ENCODE measurements around the gene FBXO3. TPM values are rescaled to one million over a fixed set of nuclear protein-coding genes. Genes with fewer than 3 reads are reported as not detected.

The FBXO3 gene
- total RNA-seq, 2 donors from 2014 or later = 20.1 to 22.2 TPM

- DNase-seq = no peak
- H3K4me1 Mint-ChIP-seq (ENCODE audit: low read depth) = peaks cover 10% of the 10 kb centered on the region
Observed at GRCh38 chr11:33779849-33780528, 5.7 kb upstream of the FBXO3 start.

GRCh38 chr11:33778675-33779074 is 4.4 kb upstream of the FBXO3 start:
- Mint-ChIP-seq H3K4me1 (ENCODE audit: low read depth) (peaks cover 15% of the 10 kb centered on the region), H3K27me3 (ENCODE audit: low read depth) (peaks cover 35% of the 10 kb centered on the region), H3K4me3 (no peak overlapping the region), H3K36me3 (ENCODE audit: insufficient read depth in 2 of 2) (no peaks in the 10 kb centered on the region), H3K9me3 (no peaks in the 10 kb centered on the region), H3K27ac (no peak overlapping the region)
- DNase-seq = no peak
- ATAC-seq (replicated peaks in 1 of 2) = no peak

More at GRCh38 chr11:33779849-33780528, 5.7 kb upstream of the FBXO3 start:
- Mint-ChIP-seq H3K9me3 (no peaks in the 10 kb centered on the region), H3K27ac (no peak overlapping the region), H3K27me3 (ENCODE audit: low read depth) (peaks cover 35% of the 10 kb centered on the region), H3K36me3 (ENCODE audit: insufficient read depth in 2 of 2) (no peaks in the 10 kb centered on the region), H3K4me3 (no peak overlapping the region)
- no peak for ATAC-seq (replicated peaks in 1 of 2)

- ATAC-seq (replicated peaks in 1 of 2) (no peak), DNase-seq (no peak)
Observed at GRCh38 chr11:33777906-33778305, 3.6 kb upstream of the FBXO3 start.

GRCh38 chr11:33775832-33776470 is 1.6 kb upstream of the FBXO3 start:
- Mint-ChIP-seq H3K27ac (peak overlapping the region; percentile 23), H3K4me3 (peak overlapping the region; percentile 35 to 98)
- no peak for ATAC-seq (replicated peaks in 1 of 2)

More at GRCh38 chr11:33777906-33778305, 3.6 kb upstream of the FBXO3 start:
- H3K27me3 Mint-ChIP-seq (ENCODE audit: low read depth) = peaks cover 35% of the 10 kb centered on the region
- no peaks in the 10 kb centered on the region for H3K9me3 Mint-ChIP-seq
- H3K4me3 Mint-ChIP-seq = no peak overlapping the region
- peaks cover 22% of the 10 kb centered on the region for H3K4me1 Mint-ChIP-seq (ENCODE audit: low read depth)
- no peak overlapping the region for H3K27ac Mint-ChIP-seq
- peaks cover 0 to 3% of the 10 kb centered on the region in 2 donors for H3K36me3 Mint-ChIP-seq (ENCODE audit: insufficient read depth in 2 of 2)

GRCh38 chr11:33775467-33775807 is 1.1 kb upstream of the FBXO3 start:
- H3K9me3 Mint-ChIP-seq = no peaks in the 10 kb centered on the region
- H3K36me3 Mint-ChIP-seq (ENCODE audit: insufficient read depth in 2 of 2) = peaks cover 0 to 3% of the 10 kb centered on the region in 2 donors
- DNase-seq (no peak), ATAC-seq (replicated peaks in 1 of 2) (no peak)
- peaks cover 26% of the 10 kb centered on the region for H3K27me3 Mint-ChIP-seq (ENCODE audit: low read depth)
- H3K4me1 Mint-ChIP-seq (ENCODE audit: low read depth) = peaks cover 42% of the 10 kb centered on the region
- H3K27ac Mint-ChIP-seq = peak overlapping the region; percentile 23
- H3K4me3 Mint-ChIP-seq = peak overlapping the region; percentile 97 to 98

More at GRCh38 chr11:33775832-33776470, 1.6 kb upstream of the FBXO3 start:
- Mint-ChIP-seq H3K27me3 (ENCODE audit: low read depth) (peaks cover 28% of the 10 kb centered on the region), H3K9me3 (no peaks in the 10 kb centered on the region), H3K4me1 (ENCODE audit: low read depth) (peaks cover 37% of the 10 kb centered on the region), H3K36me3 (ENCODE audit: insufficient read depth in 2 of 2) (peaks cover 0 to 3% of the 10 kb centered on the region in 2 donors)
- no peak for DNase-seq

- peaks cover 21% of the 10 kb centered on the region for H3K27me3 Mint-ChIP-seq (ENCODE audit: low read depth)
- H3K9me3 Mint-ChIP-seq = no peaks in the 10 kb centered on the region
- H3K4me3 Mint-ChIP-seq = peak overlapping the region; percentile 97 to 98
- peaks cover 0 to 3% of the 10 kb centered on the region in 2 donors for H3K36me3 Mint-ChIP-seq (ENCODE audit: insufficient read depth in 2 of 2)
- peak overlapping the region; percentile 87 for H3K27ac Mint-ChIP-seq
- ATAC-seq (replicated peaks in 1 of 2) (peak; percentile 2 to 6), DNase-seq (no peak)
- H3K4me1 Mint-ChIP-seq (ENCODE audit: low read depth) = peaks cover 45% of the 10 kb centered on the region
Observed at GRCh38 chr11:33774736-33775466, 581 bp upstream of the FBXO3 start.

- H3K4me3 Mint-ChIP-seq = peak overlapping the region; percentile 97 to 98
Observed at GRCh38 chr11:33773404-33773986, 825 bp downstream of the FBXO3 start.

GRCh38 chr11:33772870-33773269 is 1.4 kb downstream of the FBXO3 start:
- peak overlapping the region; percentile 97 to 98 for H3K4me3 Mint-ChIP-seq
- DNase-seq (no peak), ATAC-seq (replicated peaks in 1 of 2) (no peak)
- H3K4me1 Mint-ChIP-seq (ENCODE audit: low read depth) = peaks cover 45% of the 10 kb centered on the region
- no peaks in the 10 kb centered on the region for H3K9me3 Mint-ChIP-seq
- peaks cover 16% of the 10 kb centered on the region for H3K27me3 Mint-ChIP-seq (ENCODE audit: low read depth)
- H3K27ac Mint-ChIP-seq = no peak overlapping the region
- peaks cover 0 to 3% of the 10 kb centered on the region in 2 donors for H3K36me3 Mint-ChIP-seq (ENCODE audit: insufficient read depth in 2 of 2)

More at GRCh38 chr11:33773404-33773986, 825 bp downstream of the FBXO3 start:
- ATAC-seq (replicated peaks in 1 of 2) (peak; percentile 32 to 36), DNase-seq (peak; percentile 25 to 27)
- H3K27me3 Mint-ChIP-seq (ENCODE audit: low read depth) = peaks cover 16% of the 10 kb centered on the region
- peaks cover 45% of the 10 kb centered on the region for H3K4me1 Mint-ChIP-seq (ENCODE audit: low read depth)
- H3K27ac Mint-ChIP-seq = peak overlapping the region; percentile 82
- H3K36me3 Mint-ChIP-seq (ENCODE audit: insufficient read depth in 2 of 2) = peaks cover 0 to 3% of the 10 kb centered on the region in 2 donors
- H3K9me3 Mint-ChIP-seq = no peaks in the 10 kb centered on the region

GRCh38 chr11:33772300-33772699 is 2.0 kb downstream of the FBXO3 start:
- DNase-seq (no peak), ATAC-seq (replicated peaks in 1 of 2) (no peak)
- peaks cover 0 to 3% of the 10 kb centered on the region in 2 donors for H3K36me3 Mint-ChIP-seq (ENCODE audit: insufficient read depth in 2 of 2)
- peaks cover 16% of the 10 kb centered on the region for H3K27me3 Mint-ChIP-seq (ENCODE audit: low read depth)
- no peak overlapping the region for H3K27ac Mint-ChIP-seq
- no peaks in the 10 kb centered on the region for H3K9me3 Mint-ChIP-seq
- peak overlapping the region; percentile 97 to 98 for H3K4me3 Mint-ChIP-seq
- H3K4me1 Mint-ChIP-seq (ENCODE audit: low read depth) = peaks cover 45% of the 10 kb centered on the region

GRCh38 chr11:33770236-33770635 is 4.1 kb downstream of the FBXO3 start:
- H3K4me3 Mint-ChIP-seq = no peak overlapping the region
- ATAC-seq (replicated peaks in 1 of 2) = no peak
- H3K9me3 Mint-ChIP-seq = no peaks in the 10 kb centered on the region
- H3K27me3 Mint-ChIP-seq (ENCODE audit: low read depth) = peaks cover 7% of the 10 kb centered on the region
- H3K4me1 Mint-ChIP-seq (ENCODE audit: low read depth) = peaks cover 37% of the 10 kb centered on the region
- DNase-seq = no peak
- no peak overlapping the region for H3K27ac Mint-ChIP-seq
- H3K36me3 Mint-ChIP-seq (ENCODE audit: insufficient read depth in 2 of 2) = peaks cover 4 to 7% of the 10 kb centered on the region in 2 donors

GRCh38 chr11:33769542-33769941 is 4.8 kb downstream of the FBXO3 start:
- H3K27me3 Mint-ChIP-seq (ENCODE audit: low read depth) = no peaks in the 10 kb centered on the region
- no peak overlapping the region for H3K27ac Mint-ChIP-seq
- ATAC-seq (replicated peaks in 1 of 2) (no peak), DNase-seq (no peak)
- H3K4me1 Mint-ChIP-seq (ENCODE audit: low read depth) = peaks cover 30% of the 10 kb centered on the region
- peaks cover 8 to 9% of the 10 kb centered on the region in 2 donors for H3K36me3 Mint-ChIP-seq (ENCODE audit: insufficient read depth in 2 of 2)
- H3K4me3 Mint-ChIP-seq = no peak overlapping the region
- no peaks in the 10 kb centered on the region for H3K9me3 Mint-ChIP-seq

- Mint-ChIP-seq H3K4me1 (ENCODE audit: low read depth) (peaks cover 20% of the 10 kb centered on the region), H3K36me3 (ENCODE audit: insufficient read depth in 2 of 2) (peaks cover 6 to 16% of the 10 kb centered on the region in 2 donors), H3K27ac (no peak overlapping the region), H3K4me3 (no peak overlapping the region), H3K27me3 (ENCODE audit: low read depth) (no peaks in the 10 kb centered on the region), H3K9me3 (no peaks in the 10 kb centered on the region)
- no peak for ATAC-seq (replicated peaks in 1 of 2)
- DNase-seq = no peak
Observed at GRCh38 chr11:33767624-33768023, 6.7 kb downstream of the FBXO3 start.

GRCh38 chr11:33766085-33766484 is 8.2 kb downstream of the FBXO3 start:
- DNase-seq (no peak), ATAC-seq (replicated peaks in 1 of 2) (no peak)
- Mint-ChIP-seq H3K9me3 (no peaks in the 10 kb centered on the region), H3K4me3 (no peak overlapping the region), H3K4me1 (ENCODE audit: low read depth) (peaks cover 9% of the 10 kb centered on the region), H3K27ac (no peak overlapping the region), H3K36me3 (ENCODE audit: insufficient read depth in 2 of 2) (peaks cover 6 to 18% of the 10 kb centered on the region in 2 donors), H3K27me3 (ENCODE audit: low read depth) (no peaks in the 10 kb centered on the region)

Data from activated T-cell treated with anti-CD3 and anti-CD28 coated beads, Interleukin-2, amount 50 U/mL, for 72 hours (primary cell).